Measurements from ENCODE around the gene LRP5.
"Not testable (repeated sequence)": the region's sequence is repeated elsewhere in the genome, so short reads cannot be mapped to it uniquely, and the experiment has no call there.

LRP5 gene

GRCh38 chr11:68425866-68426380, 113.5 kb downstream of the LRP5 start:
- no peak for TF ChIP-seq CTCF (conservative IDR thresholded peaks at IDR 0.05)
- H3K27ac ChIP-seq: no peak overlapping the region

- H3K27ac ChIP-seq: no peak overlapping the region
- no peak for TF ChIP-seq CTCF (conservative IDR thresholded peaks at IDR 0.05)
Measured at GRCh38 chr11:68429661-68430060, 117.3 kb downstream of the LRP5 start.

GRCh38 chr11:68430384-68430783, 118.0 kb downstream of the LRP5 start:
- no peak overlapping the region for H3K27ac ChIP-seq
- no peak for TF ChIP-seq CTCF (conservative IDR thresholded peaks at IDR 0.05)

- no peak overlapping the region for H3K27ac ChIP-seq
- no peak for TF ChIP-seq CTCF (conservative IDR thresholded peaks at IDR 0.05)
Measured at GRCh38 chr11:68430801-68431200, 118.4 kb downstream of the LRP5 start.

GRCh38 chr11:68431984-68432645, 119.7 kb downstream of the LRP5 start:
- TF ChIP-seq CTCF (conservative IDR thresholded peaks at IDR 0.05): no peak
- no peak overlapping the region for H3K27ac ChIP-seq

GRCh38 chr11:68432874-68433273, 120.5 kb downstream of the LRP5 start:
- H3K27ac ChIP-seq: no peak overlapping the region
- TF ChIP-seq CTCF (conservative IDR thresholded peaks at IDR 0.05): no peak

GRCh38 chr11:68433541-68433940, 121.2 kb downstream of the LRP5 start:
- no peak for TF ChIP-seq CTCF (conservative IDR thresholded peaks at IDR 0.05)
- H3K27ac ChIP-seq: no peak overlapping the region

GRCh38 chr11:68434159-68434558, 121.8 kb downstream of the LRP5 start:
- not testable (repeated sequence) for H3K27ac ChIP-seq

Data from VCaP (cell line).